Parathyroid adenoma (tissue), 2 donors: ENCODE data around the gene NR5A1.

ENCODE experiments used
- H2AFZ ChIP-seq: fragments of 300-600 bp; sonication (generic); one replicate; pipeline ENCODE4 v1.7.0; 2017; ENCODE audit warnings: antibody characterized with exemption, mild to moderate bottlenecking
- H3K27ac ChIP-seq: fragments of 300-600 bp; sonication (generic); one replicate; pipeline ENCODE4 v1.7.0; 2017
- H3K27me3 ChIP-seq: fragments of 300-600 bp; sonication (generic); one replicate; pipeline ENCODE4 v1.7.0; 2017; ENCODE audit warnings: low read length; ENCODE audit not compliant: control insufficient read depth, insufficient read depth
- H3K36me3 ChIP-seq: fragments of 300-600 bp; sonication (generic); one replicate; pipeline ENCODE4 v1.7.0; 2017; ENCODE audit warnings: low read length; ENCODE audit not compliant: control insufficient read depth, insufficient read depth
- H3K4me1 ChIP-seq: fragments of 300-600 bp; sonication (generic); one replicate; pipeline ENCODE4 v1.7.0; 2017; ENCODE audit warnings: control low read depth
- H3K4me2 ChIP-seq: fragments of 300-600 bp; sonication (generic); one replicate; pipeline ENCODE4 v1.7.0; 2017; ENCODE audit warnings: low read length
- H3K4me3 ChIP-seq: fragments of 300-600 bp; sonication (generic); one replicate; pipeline ENCODE4 v1.7.0; 2017; ENCODE audit warnings: low read depth, low read length
- H3K79me2 ChIP-seq: fragments of 300-600 bp; sonication (generic); one replicate; pipeline ENCODE4 v1.7.0; 2017; ENCODE audit warnings: control low read depth
- H3K9ac ChIP-seq: fragments of 300-600 bp; sonication (generic); one replicate; pipeline ENCODE4 v1.7.0; 2017; ENCODE audit warnings: mild to moderate bottlenecking
- H3K9me3 ChIP-seq: fragments of 300-600 bp; sonication (generic); one replicate; pipeline ENCODE4 v1.7.0; 2017; ENCODE audit warnings: low read length; ENCODE audit not compliant: control insufficient read depth
- CTCF ChIP-seq: fragments of 300-600 bp; sonication (generic); IDR thresholded peaks from one replicate; pipeline ENCODE4 v1.7.0; 2017; ENCODE audit warnings: antibody characterized with exemption, mild to moderate bottlenecking
- donor health status: primary hyperparathyroidism.

NR5A1 gene

GRCh38 chr9:124491049-124491975, 15.9 kb downstream of the NR5A1 start:
- H3K79me2 ChIP-seq: no peaks in the 10 kb centered on the region
- H3K27ac ChIP-seq: no peak overlapping the region
- H3K36me3 ChIP-seq: no peaks in the 10 kb centered on the region
- H3K9ac ChIP-seq: no peak overlapping the region
- H3K4me3 ChIP-seq: no peak overlapping the region
- H3K4me2 ChIP-seq: no peak overlapping the region
- H2AFZ ChIP-seq: no peak overlapping the region
- H3K9me3 ChIP-seq: no peaks in the 10 kb centered on the region
- no peak for TF ChIP-seq CTCF
- no peaks in the 10 kb centered on the region for H3K27me3 ChIP-seq
- no peaks in the 10 kb centered on the region for H3K4me1 ChIP-seq

GRCh38 chr9:124490004-124490403, 17.2 kb downstream of the NR5A1 start:
- Histone ChIP-seq H3K4me3 (no peak overlapping the region), H3K27ac (no peak overlapping the region), H3K36me3 (no peaks in the 10 kb centered on the region), H3K9ac (no peak overlapping the region), H3K4me2 (no peak overlapping the region), H3K9me3 (no peaks in the 10 kb centered on the region), H3K4me1 (no peaks in the 10 kb centered on the region), H3K27me3 (no peaks in the 10 kb centered on the region), H2AFZ (no peak overlapping the region), H3K79me2 (no peaks in the 10 kb centered on the region)
- no peak for TF ChIP-seq CTCF

GRCh38 chr9:124489222-124489621, 18.0 kb downstream of the NR5A1 start:
- H3K36me3 ChIP-seq: no peaks in the 10 kb centered on the region
- no peak overlapping the region for H3K9ac ChIP-seq
- no peak for TF ChIP-seq CTCF
- no peaks in the 10 kb centered on the region for H3K4me1 ChIP-seq
- no peaks in the 10 kb centered on the region for H3K9me3 ChIP-seq
- H3K27ac ChIP-seq: no peak overlapping the region
- H3K4me3 ChIP-seq: no peak overlapping the region
- no peak overlapping the region for H2AFZ ChIP-seq
- no peaks in the 10 kb centered on the region for H3K27me3 ChIP-seq
- no peak overlapping the region for H3K4me2 ChIP-seq
- no peaks in the 10 kb centered on the region for H3K79me2 ChIP-seq

GRCh38 chr9:124488641-124489210, 18.5 kb downstream of the NR5A1 start:
- Histone ChIP-seq H3K79me2 (no peaks in the 10 kb centered on the region), H3K9ac (no peak overlapping the region), H3K4me1 (no peaks in the 10 kb centered on the region), H3K9me3 (no peaks in the 10 kb centered on the region), H3K4me3 (no peak overlapping the region), H3K27ac (no peak overlapping the region), H2AFZ (no peak overlapping the region), H3K4me2 (no peak overlapping the region), H3K36me3 (no peaks in the 10 kb centered on the region), H3K27me3 (no peaks in the 10 kb centered on the region)
- no peak for TF ChIP-seq CTCF
